ENCODE data around the gene RASGRP4.

Gene RASGRP4

GRCh38 chr19:38359242-38360021, 66.6 kb downstream of the RASGRP4 start:
- DNase-seq (ENCODE audit: insufficient read length, low spot score) (no peak), FAIRE-seq (no peak)
- TF ChIP-seq CTCF (IDR thresholded peaks at IDR 0.05; ENCODE audit: insufficient read depth, missing control alignments): no peak
